HG03095 (cell line): Measurements from ENCODE around the gene HOXB6.

Experiments
- ATAC-seq: cut with Tn5 transposase; IDR thresholded peaks from one replicate; pipeline ENCODE4 v1.9.1; 2021; ENCODE audit warnings: moderate library complexity; ENCODE audit not compliant: unreplicated experiment

HOXB6 gene

GRCh38 chr17:48568499-48569239 is 36.1 kb downstream of the HOXB6 start:
- ATAC-seq = no peak

- ATAC-seq = no peak
Observed at GRCh38 chr17:48567646-48568354, 37.0 kb downstream of the HOXB6 start.

- no peak for ATAC-seq
Observed at GRCh38 chr17:48567209-48567608, 37.6 kb downstream of the HOXB6 start.

- no peak for ATAC-seq
Observed at GRCh38 chr17:48566717-48567116, 38.1 kb downstream of the HOXB6 start.

- ATAC-seq = no peak
Observed at GRCh38 chr17:48565925-48566710, 38.7 kb downstream of the HOXB6 start.

GRCh38 chr17:48565022-48565554 is 39.7 kb downstream of the HOXB6 start:
- no peak for ATAC-seq

- no peak for ATAC-seq
Observed at GRCh38 chr17:48564188-48565021, 40.4 kb downstream of the HOXB6 start.

GRCh38 chr17:48563867-48564187 is 41.0 kb downstream of the HOXB6 start:
- no peak for ATAC-seq

GRCh38 chr17:48563385-48563838 is 41.4 kb downstream of the HOXB6 start:
- no peak for ATAC-seq

- ATAC-seq = no peak
Observed at GRCh38 chr17:48562934-48563333, 41.9 kb downstream of the HOXB6 start.

- ATAC-seq = no peak
Observed at GRCh38 chr17:48561884-48562810, 42.6 kb downstream of the HOXB6 start.

- no peak for ATAC-seq
Observed at GRCh38 chr17:48559840-48560817, 44.7 kb downstream of the HOXB6 start.

- no peak for ATAC-seq
Observed at GRCh38 chr17:48559122-48559839, 45.5 kb downstream of the HOXB6 start.

- ATAC-seq = no peak
Observed at GRCh38 chr17:48558831-48559121, 46.0 kb downstream of the HOXB6 start.

- no peak for ATAC-seq
Observed at GRCh38 chr17:48558057-48558830, 46.5 kb downstream of the HOXB6 start.

GRCh38 chr17:48556576-48557401 is 48.0 kb downstream of the HOXB6 start:
- ATAC-seq = no peak
